Measurements from ENCODE around the gene EPHA2.

EPHA2 gene

GRCh38 chr1:16118706-16119105 lies 37.2 kb downstream of the EPHA2 start:
- no peak for DNase-seq (ENCODE audit: extremely low read depth, low read depth)
- TF ChIP-seq, protein P1, sequence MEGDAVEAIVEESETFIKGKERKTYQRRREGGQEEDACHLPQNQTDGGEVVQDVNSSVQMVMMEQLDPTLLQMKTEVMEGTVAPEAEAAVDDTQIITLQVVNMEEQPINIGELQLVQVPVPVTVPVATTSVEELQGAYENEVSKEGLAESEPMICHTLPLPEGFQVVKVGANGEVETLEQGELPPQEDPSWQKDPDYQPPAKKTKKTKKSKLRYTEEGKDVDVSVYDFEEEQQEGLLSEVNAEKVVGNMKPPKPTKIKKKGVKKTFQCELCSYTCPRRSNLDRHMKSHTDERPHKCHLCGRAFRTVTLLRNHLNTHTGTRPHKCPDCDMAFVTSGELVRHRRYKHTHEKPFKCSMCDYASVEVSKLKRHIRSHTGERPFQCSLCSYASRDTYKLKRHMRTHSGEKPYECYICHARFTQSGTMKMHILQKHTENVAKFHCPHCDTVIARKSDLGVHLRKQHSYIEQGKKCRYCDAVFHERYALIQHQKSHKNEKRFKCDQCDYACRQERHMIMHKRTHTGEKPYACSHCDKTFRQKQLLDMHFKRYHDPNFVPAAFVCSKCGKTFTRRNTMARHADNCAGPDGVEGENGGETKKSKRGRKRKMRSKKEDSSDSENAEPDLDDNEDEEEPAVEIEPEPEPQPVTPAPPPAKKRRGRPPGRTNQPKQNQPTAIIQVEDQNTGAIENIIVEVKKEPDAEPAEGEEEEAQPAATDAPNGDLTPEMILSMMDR (IDR thresholded peaks at IDR 0.05; ENCODE audit: low read depth, low read length), result no peak

DNA sequence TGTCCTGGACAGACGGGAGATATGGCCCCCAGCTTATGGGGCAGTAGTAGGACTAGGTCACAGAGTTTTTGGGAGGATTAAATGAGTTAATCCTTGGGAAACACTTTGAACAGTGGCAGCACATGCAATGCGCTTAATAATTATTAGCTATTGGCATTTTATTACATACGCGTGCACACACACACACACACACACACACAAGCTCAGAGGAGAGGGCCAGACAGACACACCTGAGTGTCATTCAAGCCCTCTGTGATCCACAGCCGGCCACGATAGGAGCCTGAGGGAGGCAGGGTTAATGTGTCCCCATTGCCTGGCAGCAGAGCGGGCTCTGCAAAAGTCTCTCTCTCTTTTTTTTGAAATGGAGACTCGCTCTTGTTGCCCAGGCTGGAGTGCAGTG lies 37.9 kb downstream of the EPHA2 start:
- TF ChIP-seq, protein P1 (IDR thresholded peaks at IDR 0.05; ENCODE audit: low read depth, low read length), result no peak
- DNase-seq (ENCODE audit: extremely low read depth, low read depth), result no peak

- no peak for DNase-seq (ENCODE audit: extremely low read depth, low read depth)
- TF ChIP-seq, protein P1 (IDR thresholded peaks at IDR 0.05; ENCODE audit: low read depth, low read length), result no peak
These were observed 38.5 kb downstream of the EPHA2 start for GRCh38 chr1:16117369-16117768.

DNA sequence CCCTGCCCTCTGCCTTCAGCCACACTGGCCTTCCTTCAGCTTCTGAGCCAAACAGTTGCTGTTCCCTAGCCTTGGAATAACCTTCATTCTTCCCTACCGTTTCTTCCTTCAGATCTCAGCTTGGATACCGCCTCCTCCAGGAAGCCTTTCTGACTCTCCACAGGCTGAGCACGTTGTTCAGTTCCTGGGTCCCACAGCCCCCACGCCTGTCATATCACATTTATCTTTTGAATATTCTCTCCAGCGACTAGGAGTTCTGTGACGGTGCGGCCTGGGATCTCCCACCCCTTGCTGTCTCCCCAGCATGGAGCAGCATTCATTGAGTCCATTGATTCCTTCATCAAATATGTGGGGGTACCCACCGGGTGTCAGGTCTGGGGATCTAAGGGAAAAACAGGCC lies 39.2 kb downstream of the EPHA2 start:
- no peak for DNase-seq (ENCODE audit: extremely low read depth, low read depth)
- TF ChIP-seq, protein P1 (IDR thresholded peaks at IDR 0.05; ENCODE audit: low read depth, low read length), result no peak

GRCh38 chr1:16116002-16116401 lies 39.9 kb downstream of the EPHA2 start:
- DNase-seq (ENCODE audit: extremely low read depth, low read depth), result no peak
- TF ChIP-seq, protein P1 (IDR thresholded peaks at IDR 0.05; ENCODE audit: low read depth, low read length), result no peak

GRCh38 chr1:16115468-16115983 lies 40.3 kb downstream of the EPHA2 start:
- DNase-seq (ENCODE audit: extremely low read depth, low read depth), result no peak
- TF ChIP-seq, protein P1 (IDR thresholded peaks at IDR 0.05; ENCODE audit: low read depth, low read length), result no peak

DNA sequence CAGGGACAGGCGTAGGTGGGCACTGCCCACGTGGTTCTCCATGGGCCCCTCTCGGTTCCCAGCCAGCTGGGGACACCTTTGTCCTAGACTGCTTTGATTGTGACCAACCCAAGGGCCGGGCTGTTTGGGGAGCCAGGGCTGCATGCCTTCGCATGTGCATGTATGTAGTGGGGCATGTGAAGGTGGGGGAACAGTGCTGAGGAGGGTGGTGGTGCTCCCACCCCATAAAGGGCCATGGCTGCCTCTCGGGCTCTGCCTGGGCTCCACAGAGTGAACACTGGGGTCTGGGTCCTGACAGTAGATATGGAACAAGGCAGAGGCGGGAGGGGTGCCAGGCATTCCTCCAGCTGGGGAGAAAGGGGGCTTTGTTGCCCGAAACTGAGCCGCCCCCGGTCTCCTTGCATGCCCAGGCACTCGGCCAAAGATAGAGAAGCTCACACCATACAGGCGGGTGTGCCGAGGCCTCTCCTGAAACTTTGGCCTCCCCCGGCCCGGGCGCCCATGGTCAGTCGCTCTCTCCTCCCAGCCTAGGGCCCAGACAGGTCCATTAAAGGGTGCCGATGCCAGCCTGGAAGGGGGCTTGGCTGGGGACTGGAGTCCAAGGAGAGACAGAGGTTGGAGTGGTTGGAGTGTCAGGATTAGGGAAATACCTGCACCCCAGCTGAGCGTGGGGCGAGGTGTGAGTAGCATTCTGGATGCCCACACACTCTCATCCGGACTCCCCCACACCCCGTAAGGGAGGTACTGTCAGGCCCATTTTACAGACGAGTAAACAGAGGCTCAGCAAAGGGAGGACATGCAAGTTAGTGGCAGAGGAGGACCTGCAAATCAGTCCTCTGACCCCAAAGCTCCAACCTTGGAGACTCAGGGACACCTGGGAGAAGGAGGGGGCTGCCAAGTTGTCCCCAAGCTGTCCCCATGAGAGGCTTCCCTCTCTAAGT lies 41.1 kb downstream of the EPHA2 start:
- DNase-seq (ENCODE audit: extremely low read depth, low read depth), result no peak
- TF ChIP-seq, protein P1 (IDR thresholded peaks at IDR 0.05; ENCODE audit: low read depth, low read length), result no peak
